Caco-2 (cell line): ENCODE measurements around the gene GBP1. TPM values are rescaled to one million over a fixed set of nuclear protein-coding genes. Genes with fewer than 3 reads are reported as not detected.

Experiments used
- BruUV-seq: library from RNA; stranded (reverse); fragments of 400-500 nt; replicated peaks from 2 replicates; lab custom pipeline; 2021; lab: Mats Ljungman, UMichigan
- CTCF ChIA-PET: fragments of 300-600 bp; sonication (Branson Sonifier 250); formaldehyde crosslinking; loops from one replicate; lab custom pipeline; 2022; ENCODE audit warnings: antibody characterized with exemption; lab: Charles Lee
- POLR2A ChIA-PET: fragments of 300-600 bp; sonication (Branson Sonifier 250); formaldehyde crosslinking; loops from one replicate; lab custom pipeline; 2022; ENCODE audit warnings: antibody characterized with exemption; lab: Charles Lee
- DNase-seq, 2 experiments: peaks; one replicate each; pipeline versions ENCODE4 v3.0.0 to v3.0.0-alpha.2; 2020 to 2022
- H3K27me3 ChIP-seq: replicated peaks from 2 replicates; pipeline ENCODE4 v1.6.0; 2011; ENCODE audit warnings: low read length; ENCODE audit not compliant: control insufficient read depth, insufficient read depth
- H3K36me3 ChIP-seq: 2 replicates; pipeline ENCODE4 v1.5.1; 2011; ENCODE audit warnings: low read length; ENCODE audit not compliant: control insufficient read depth, insufficient read depth
- H3K4me1 ChIP-seq: fragments of 250-450 bp; sonication (Bioruptor Pico); 2 replicates; pipeline ENCODE4 v1.5.1; 2020; ENCODE audit warnings: mild to moderate bottlenecking
- H3K4me3 ChIP-seq: 2 replicates; pipeline ENCODE4 v1.5.1; 2011; ENCODE audit warnings: low read depth, mild to moderate bottlenecking, control low read depth, low read length
- H3K9me3 ChIP-seq: fragments of 250-450 bp; sonication (Bioruptor Pico); 2 replicates; pipeline ENCODE4 v1.5.1; 2020; ENCODE audit warnings: mild to moderate bottlenecking, moderate library complexity
- H3K27ac Mint-ChIP-seq: one replicate; pipeline ENCODE4 v1.8.0; 2022; ENCODE audit warnings: mixed read lengths; ENCODE audit not compliant: unreplicated experiment
- H3K27me3 Mint-ChIP-seq: one replicate; pipeline ENCODE4 v1.8.0; 2022; ENCODE audit warnings: mixed read lengths; ENCODE audit not compliant: insufficient read depth, unreplicated experiment
- H3K36me3 Mint-ChIP-seq: one replicate; pipeline ENCODE4 v1.8.0; 2022; ENCODE audit warnings: mild to moderate bottlenecking, mixed read lengths; ENCODE audit not compliant: insufficient read depth, unreplicated experiment
- H3K4me1 Mint-ChIP-seq: one replicate; pipeline ENCODE4 v1.8.0; 2022; ENCODE audit warnings: low read depth, mixed read lengths; ENCODE audit not compliant: unreplicated experiment
- H3K4me3 Mint-ChIP-seq: one replicate; pipeline ENCODE4 v1.8.0; 2022; ENCODE audit warnings: mild to moderate bottlenecking, moderate library complexity, mixed read lengths; ENCODE audit not compliant: unreplicated experiment
- H3K9me3 Mint-ChIP-seq: one replicate; pipeline ENCODE4 v1.8.0; 2022; ENCODE audit warnings: mixed read lengths; ENCODE audit not compliant: unreplicated experiment
- intact Hi-C: fragments of 100-400 bp; cut with micrococcal nuclease; formaldehyde crosslinking; loops from one replicate; pipeline ENCODE4 v1.10.0; 2022; ENCODE audit not compliant: unreplicated experiment
- total RNA-seq: library from RNA; stranded (reverse); gene quantifications from 2 replicates; pipeline ENCODE4 v1.2.3, GENCODE V29; 2022
- TF ChIP-seq, protein P1 (sequence below), 2 experiments: fragments of 200-600 bp in 1 of 2; IDR thresholded peaks; 1 replicate in 1 of 2; 2 replicates in 1 of 2; pipeline versions ENCODE4 v1.5.1 to v1.8.0; 2011 to 2022; ENCODE audit warnings: antibody characterized with exemption in 1 of 2, control low read depth in 1 of 2, inconsistent platforms in 1 of 2, low read depth in 1 of 2, low read length in 1 of 2, mild to moderate bottlenecking in 1 of 2, moderate library complexity in 1 of 2; ENCODE audit not compliant: insufficient read depth in 1 of 2, severe bottlenecking in 1 of 2, unreplicated experiment in 1 of 2

GBP1 gene
- total RNA-seq, 1 experiment from 2014 or later = 0.36 TPM

DNA sequence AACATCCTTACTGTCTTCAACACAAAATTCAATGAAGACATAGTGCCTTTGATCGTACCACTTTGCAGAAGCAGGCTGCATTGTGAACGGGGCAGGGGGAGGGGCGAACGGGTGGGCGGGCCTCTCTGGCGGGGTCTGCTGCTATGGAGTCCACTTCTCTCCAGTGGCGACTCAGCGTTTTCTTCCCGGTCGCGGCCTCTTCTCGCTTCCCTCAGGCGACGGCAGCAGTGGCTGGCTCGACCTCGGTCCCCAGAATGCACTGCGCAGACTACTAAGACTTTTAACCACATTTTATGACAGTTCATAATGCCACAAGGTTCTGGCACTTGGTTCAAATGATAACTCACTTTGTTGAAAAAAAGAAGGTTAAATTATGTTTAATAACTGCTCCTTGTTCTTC lies 39.7 kb upstream of the GBP1 start:
- CTCF ChIA-PET = no interaction called here
- BruUV-seq = no TSS peak

DNA sequence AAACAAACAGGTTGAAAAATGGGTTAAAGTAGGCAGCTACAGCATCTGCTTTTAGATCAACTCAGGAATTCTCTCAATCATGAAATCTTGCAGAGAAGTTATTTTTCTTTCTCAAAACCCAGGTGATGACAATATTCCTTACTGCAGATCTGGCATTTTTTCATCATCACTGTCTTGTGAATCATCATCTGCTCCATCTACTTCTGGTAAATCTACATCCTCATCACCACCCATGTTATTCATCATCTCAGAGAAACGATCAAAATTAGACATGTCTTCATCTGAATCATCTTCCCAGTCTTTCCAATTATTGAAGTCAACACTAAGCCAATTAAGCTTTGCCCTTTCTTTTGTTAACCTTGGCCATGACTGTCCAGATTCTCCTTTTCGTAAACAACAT lies 39.1 kb upstream of the GBP1 start:
- no peak overlapping the region for H3K4me3 Mint-ChIP-seq
- no peaks in the 10 kb centered on the region for H3K36me3 ChIP-seq
- no peak overlapping the region for H3K27ac Mint-ChIP-seq
- H3K27me3 Mint-ChIP-seq = no peaks in the 10 kb centered on the region
- no peaks in the 10 kb centered on the region for H3K9me3 ChIP-seq
- no peaks in the 10 kb centered on the region for H3K9me3 Mint-ChIP-seq
- no TSS peak for BruUV-seq
- no peaks in the 10 kb centered on the region for H3K36me3 Mint-ChIP-seq
- H3K27me3 ChIP-seq = no peaks in the 10 kb centered on the region
- ChIA-PET POLR2A (no interaction called here), CTCF (no interaction called here)
- TF ChIP-seq, protein P1, sequence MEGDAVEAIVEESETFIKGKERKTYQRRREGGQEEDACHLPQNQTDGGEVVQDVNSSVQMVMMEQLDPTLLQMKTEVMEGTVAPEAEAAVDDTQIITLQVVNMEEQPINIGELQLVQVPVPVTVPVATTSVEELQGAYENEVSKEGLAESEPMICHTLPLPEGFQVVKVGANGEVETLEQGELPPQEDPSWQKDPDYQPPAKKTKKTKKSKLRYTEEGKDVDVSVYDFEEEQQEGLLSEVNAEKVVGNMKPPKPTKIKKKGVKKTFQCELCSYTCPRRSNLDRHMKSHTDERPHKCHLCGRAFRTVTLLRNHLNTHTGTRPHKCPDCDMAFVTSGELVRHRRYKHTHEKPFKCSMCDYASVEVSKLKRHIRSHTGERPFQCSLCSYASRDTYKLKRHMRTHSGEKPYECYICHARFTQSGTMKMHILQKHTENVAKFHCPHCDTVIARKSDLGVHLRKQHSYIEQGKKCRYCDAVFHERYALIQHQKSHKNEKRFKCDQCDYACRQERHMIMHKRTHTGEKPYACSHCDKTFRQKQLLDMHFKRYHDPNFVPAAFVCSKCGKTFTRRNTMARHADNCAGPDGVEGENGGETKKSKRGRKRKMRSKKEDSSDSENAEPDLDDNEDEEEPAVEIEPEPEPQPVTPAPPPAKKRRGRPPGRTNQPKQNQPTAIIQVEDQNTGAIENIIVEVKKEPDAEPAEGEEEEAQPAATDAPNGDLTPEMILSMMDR (IDR thresholded peaks at IDR 0.05; ENCODE audit: insufficient read depth in 1 of 2, low read depth in 1 of 2, low read length in 1 of 2, severe bottlenecking in 1 of 2, unreplicated experiment in 1 of 2) = no peak
- no peaks in the 10 kb centered on the region for H3K4me1 ChIP-seq
- no peak overlapping the region for H3K4me3 ChIP-seq
- DNase-seq = no peak
- intact Hi-C loops = no loop called here
- H3K4me1 Mint-ChIP-seq = no peaks in the 10 kb centered on the region

More for the DNA sequence above, 39.7 kb upstream of the GBP1 start:
- no peaks in the 10 kb centered on the region for H3K9me3 Mint-ChIP-seq
- H3K9me3 ChIP-seq = no peaks in the 10 kb centered on the region
- H3K4me3 ChIP-seq = no peak overlapping the region
- H3K27ac Mint-ChIP-seq = no peak overlapping the region
- intact Hi-C loops = no loop called here
- DNase-seq = no peak
- TF ChIP-seq, protein P1 (IDR thresholded peaks at IDR 0.05; ENCODE audit: insufficient read depth in 1 of 2, low read depth in 1 of 2, low read length in 1 of 2, severe bottlenecking in 1 of 2, unreplicated experiment in 1 of 2) = no peak
- no peaks in the 10 kb centered on the region for H3K27me3 ChIP-seq
- POLR2A ChIA-PET = no interaction called here
- no peaks in the 10 kb centered on the region for H3K36me3 Mint-ChIP-seq
- H3K27me3 Mint-ChIP-seq = no peaks in the 10 kb centered on the region
- no peaks in the 10 kb centered on the region for H3K4me1 Mint-ChIP-seq
- H3K36me3 ChIP-seq = no peaks in the 10 kb centered on the region
- no peak overlapping the region for H3K4me3 Mint-ChIP-seq
- no peaks in the 10 kb centered on the region for H3K4me1 ChIP-seq

DNA sequence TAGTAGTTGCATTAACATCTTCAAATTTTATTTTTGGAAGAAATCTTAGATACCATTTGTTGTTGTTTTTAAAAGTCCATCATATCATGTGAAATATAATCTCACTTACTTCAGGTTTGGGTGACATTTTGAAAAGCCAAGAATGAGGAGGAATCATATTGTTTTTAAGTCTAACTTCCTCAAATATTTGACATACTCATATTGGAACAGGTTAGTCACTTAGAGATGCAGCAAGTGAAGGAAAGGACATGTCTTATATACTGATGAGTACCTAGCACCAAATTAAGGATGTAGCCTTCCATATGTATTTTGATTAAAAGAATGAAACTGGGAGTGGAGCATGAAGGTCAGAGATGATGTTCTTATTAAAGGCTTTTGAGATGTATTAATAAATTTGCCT lies 37.0 kb upstream of the GBP1 start:
- Mint-ChIP-seq H3K27me3 (no peaks in the 10 kb centered on the region), H3K36me3 (no peaks in the 10 kb centered on the region), H3K4me1 (no peaks in the 10 kb centered on the region), H3K4me3 (no peak overlapping the region), H3K27ac (no peak overlapping the region), H3K9me3 (no peaks in the 10 kb centered on the region)
- ChIA-PET CTCF (no interaction called here), POLR2A (no interaction called here)
- DNase-seq = no peak
- H3K9me3 ChIP-seq = no peaks in the 10 kb centered on the region
- H3K27me3 ChIP-seq = no peaks in the 10 kb centered on the region
- TF ChIP-seq, protein P1 (IDR thresholded peaks at IDR 0.05; ENCODE audit: insufficient read depth in 1 of 2, low read depth in 1 of 2, low read length in 1 of 2, severe bottlenecking in 1 of 2, unreplicated experiment in 1 of 2) = no peak
- BruUV-seq = no TSS peak
- no peaks in the 10 kb centered on the region for H3K4me1 ChIP-seq
- no peaks in the 10 kb centered on the region for H3K36me3 ChIP-seq
- intact Hi-C loops = no loop called here
- H3K4me3 ChIP-seq = no peak overlapping the region
